22Rv1 (cell line): ENCODE results near the gene TSSC4.

Experiments used
- ZFX ChIP-seq: fragments of 450-650 bp; IDR thresholded peaks from 2 replicates; pipeline ENCODE4 v1.6.1; 2017; ENCODE audit warnings: antibody characterized with exemption, borderline replicate concordance
- TF ChIP-seq, protein P1 (sequence below): fragments of 450-650 bp; IDR thresholded peaks from 2 replicates; pipeline ENCODE4 v1.5.1; 2017; ENCODE audit warnings: mild to moderate bottlenecking

DNA sequence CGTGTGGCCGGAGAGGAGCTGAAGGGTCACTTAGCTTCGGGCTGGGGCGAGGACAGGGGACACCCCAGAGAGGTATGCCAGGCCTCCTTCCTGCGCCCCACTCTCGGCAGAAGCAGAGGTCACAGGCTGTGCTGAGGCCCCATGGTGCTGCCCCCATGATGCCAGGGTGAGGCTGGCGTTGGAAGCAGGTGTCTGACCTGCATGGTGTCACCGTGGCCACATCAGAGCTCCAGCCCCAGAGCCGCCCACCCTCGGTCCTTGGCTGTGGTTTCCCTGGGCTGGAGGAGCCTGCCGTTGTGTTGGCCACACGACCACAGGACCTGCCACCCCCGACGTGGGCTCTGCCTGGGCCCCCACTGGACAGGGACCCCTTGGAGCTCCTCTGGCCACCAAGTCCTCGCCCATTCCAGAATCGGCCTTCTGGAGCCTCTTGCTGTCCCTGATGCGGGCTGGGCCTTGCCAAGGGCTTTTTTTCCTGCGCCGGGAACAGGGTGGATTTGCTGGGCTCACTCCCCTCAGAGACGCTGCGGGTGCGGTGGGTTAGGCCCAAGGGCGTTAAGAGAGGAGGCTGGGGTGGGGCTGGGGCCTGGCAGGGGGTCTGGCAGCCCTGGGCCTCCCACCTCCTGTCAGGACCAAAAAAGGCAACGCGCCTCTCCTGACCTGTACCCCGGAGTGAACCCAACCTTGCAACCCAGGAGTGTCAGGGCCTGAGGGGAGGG lies 8.2 kb upstream of the TSSC4 start:
- TF ChIP-seq, protein P1, sequence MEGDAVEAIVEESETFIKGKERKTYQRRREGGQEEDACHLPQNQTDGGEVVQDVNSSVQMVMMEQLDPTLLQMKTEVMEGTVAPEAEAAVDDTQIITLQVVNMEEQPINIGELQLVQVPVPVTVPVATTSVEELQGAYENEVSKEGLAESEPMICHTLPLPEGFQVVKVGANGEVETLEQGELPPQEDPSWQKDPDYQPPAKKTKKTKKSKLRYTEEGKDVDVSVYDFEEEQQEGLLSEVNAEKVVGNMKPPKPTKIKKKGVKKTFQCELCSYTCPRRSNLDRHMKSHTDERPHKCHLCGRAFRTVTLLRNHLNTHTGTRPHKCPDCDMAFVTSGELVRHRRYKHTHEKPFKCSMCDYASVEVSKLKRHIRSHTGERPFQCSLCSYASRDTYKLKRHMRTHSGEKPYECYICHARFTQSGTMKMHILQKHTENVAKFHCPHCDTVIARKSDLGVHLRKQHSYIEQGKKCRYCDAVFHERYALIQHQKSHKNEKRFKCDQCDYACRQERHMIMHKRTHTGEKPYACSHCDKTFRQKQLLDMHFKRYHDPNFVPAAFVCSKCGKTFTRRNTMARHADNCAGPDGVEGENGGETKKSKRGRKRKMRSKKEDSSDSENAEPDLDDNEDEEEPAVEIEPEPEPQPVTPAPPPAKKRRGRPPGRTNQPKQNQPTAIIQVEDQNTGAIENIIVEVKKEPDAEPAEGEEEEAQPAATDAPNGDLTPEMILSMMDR: no peak
- TF ChIP-seq ZFX: no peak
